HepG2 (cell line): ENCODE results near the gene LST1. TPM values are rescaled to one million over a fixed set of nuclear protein-coding genes. Genes with fewer than 3 reads are reported as not detected.

Source experiments
- CBX1 ChIP-seq: IDR thresholded peaks from one replicate; pipeline ENCODE4 v1.6.1; 2016; ENCODE audit warnings: antibody characterized with exemption, low read depth
- CEBPG ChIP-seq: IDR thresholded peaks from 2 replicates; pipeline ENCODE4 v1.6.1; 2016
- DMAP1 ChIP-seq: IDR thresholded peaks from 2 replicates; pipeline ENCODE4 v1.6.1; 2016
- KAT7 ChIP-seq: IDR thresholded peaks from 2 replicates; pipeline ENCODE4 v1.6.1; 2018; ENCODE audit warnings: borderline replicate concordance, missing compliant biosample characterization
- NFE2L2 ChIP-seq: fragments of 150-350 bp; IDR thresholded peaks from 2 replicates; pipeline ENCODE4 v1.6.1; 2014; ENCODE audit warnings: low read length
- NFIC ChIP-seq: IDR thresholded peaks from 2 replicates; pipeline ENCODE4 v1.6.1; 2012; ENCODE audit warnings: mild to moderate bottlenecking, low read length, inconsistent platforms
- PCBP2 ChIP-seq: fragments of 200-400 bp; formaldehyde crosslinking; optimal IDR thresholded peaks from 2 replicates; pipeline ENCODE3; 2018; ENCODE audit warnings: low read length, low read depth; ENCODE audit not compliant: poor library complexity, severe bottlenecking
- PHF5A ChIP-seq: IDR thresholded peaks from one replicate; pipeline ENCODE4 v1.6.1; 2018; ENCODE audit warnings: low read depth, missing genetic modification reagents; ENCODE audit not compliant: unreplicated experiment
- RBM22 ChIP-seq: fragments of 200-400 bp; formaldehyde crosslinking; optimal IDR thresholded peaks from 2 replicates; pipeline ENCODE3; 2017; ENCODE audit warnings: mild to moderate bottlenecking, low read length, moderate library complexity
- RXRB ChIP-seq: IDR thresholded peaks from 2 replicates; pipeline ENCODE4 v1.6.1; 2016; ENCODE audit warnings: borderline replicate concordance, missing genetic modification reagents, missing compliant biosample characterization
- U2AF1 ChIP-seq: fragments of 200-400 bp; formaldehyde crosslinking; optimal IDR thresholded peaks from 2 replicates; pipeline ENCODE3; 2017; ENCODE audit warnings: mild to moderate bottlenecking, low read depth, low read length
- ZBTB49 ChIP-seq: sonication (generic); formaldehyde crosslinking; IDR thresholded peaks from 2 replicates; pipeline ENCODE4 v1.4.0; 2020; ENCODE audit warnings: missing genetic modification reagents, borderline replicate concordance
- ZC3H13 ChIP-seq: sonication (generic); formaldehyde crosslinking; IDR thresholded peaks from 2 replicates; pipeline ENCODE4 v1.8.1; 2023; ENCODE audit warnings: mild to moderate bottlenecking, missing genetic modification reagents, moderate library complexity
- ZNF12 ChIP-seq: sonication (generic); formaldehyde crosslinking; IDR thresholded peaks from 2 replicates; pipeline ENCODE4 v1.5.0; 2020; ENCODE audit warnings: missing genetic modification reagents
- ZNF225 ChIP-seq: sonication (generic); formaldehyde crosslinking; IDR thresholded peaks from 2 replicates; pipeline ENCODE4 v1.4.0; 2020; ENCODE audit warnings: mild to moderate bottlenecking, missing genetic modification reagents
- ZNF260 ChIP-seq: sonication (generic); formaldehyde crosslinking; IDR thresholded peaks from 2 replicates; pipeline ENCODE4 v1.4.0; 2020; ENCODE audit warnings: missing genetic modification reagents, low read depth, mild to moderate bottlenecking, borderline replicate concordance
- ZNF33A ChIP-seq: sonication (generic); formaldehyde crosslinking; IDR thresholded peaks from 2 replicates; pipeline ENCODE4 v1.5.1; 2020; ENCODE audit warnings: missing genetic modification reagents, mild to moderate bottlenecking, moderate library complexity, borderline replicate concordance
- ZNF383 ChIP-seq: sonication (generic); formaldehyde crosslinking; IDR thresholded peaks from 2 replicates; pipeline ENCODE4 v1.4.0; 2020; ENCODE audit warnings: missing genetic modification reagents, mild to moderate bottlenecking, borderline replicate concordance
- ZNF615 ChIP-seq: sonication (generic); formaldehyde crosslinking; IDR thresholded peaks from 2 replicates; pipeline ENCODE4 v1.5.0; 2020; ENCODE audit warnings: mild to moderate bottlenecking, missing genetic modification reagents, borderline replicate concordance
- ZNF784 ChIP-seq: sonication (generic); formaldehyde crosslinking; IDR thresholded peaks from 2 replicates; pipeline ENCODE4 v1.5.1; 2020; ENCODE audit warnings: missing genetic modification reagents, mild to moderate bottlenecking, borderline replicate concordance
- polyA plus RNA-seq, 8 experiments: library from polyadenylated mRNA; depleted of rRNA in 3 of 8; stranded (reverse) in 7 of 8; unstranded in 1 of 8; fragments of >200 nt; fragmentation: Illumina TruSeq in 4 of 8; extraction: Trizol in 4 of 8; gene quantifications; 2 replicates each; pipeline versions ENCODE4 v1.2.1 to v1.2.3, GENCODE V29; 2011 to 2016; ENCODE audit warnings: low read depth in 4 of 8, missing spikeins in 1 of 8, mixed read lengths in 1 of 8; ENCODE audit not compliant: insufficient read depth in 1 of 8
- total RNA-seq, 5 experiments: library from RNA; depleted of rRNA; stranded (reverse); fragments of >200 nt; fragmentation: Illumina TruSeq; extraction: Trizol; gene quantifications; 2 replicates each; pipeline ENCODE4 v1.2.3, GENCODE V29; 2016; ENCODE audit warnings: low read depth in 1 of 5
- TF ChIP-seq, protein P1 (sequence below): sonication (generic); formaldehyde crosslinking; IDR thresholded peaks from 2 replicates; pipeline ENCODE4 v1.5.1; 2020; ENCODE audit warnings: mild to moderate bottlenecking, missing genetic modification reagents, moderate library complexity
- TF ChIP-seq, protein P2 (sequence below): sonication (generic); formaldehyde crosslinking; IDR thresholded peaks from 2 replicates; pipeline ENCODE4 v1.8.0; 2022; ENCODE audit warnings: missing genetic modification reagents, mild to moderate bottlenecking, borderline replicate concordance
- TF ChIP-seq, protein P3 (sequence below): sonication (generic); formaldehyde crosslinking; IDR thresholded peaks from 2 replicates; pipeline ENCODE4 v1.8.1; 2023; ENCODE audit warnings: mild to moderate bottlenecking, missing genetic modification reagents, borderline replicate concordance
- TF ChIP-seq, protein P4 (sequence below): sonication (generic); formaldehyde crosslinking; IDR thresholded peaks from 2 replicates; pipeline ENCODE4 v1.4.0; 2020; ENCODE audit warnings: low read depth, mild to moderate bottlenecking, missing genetic modification reagents

The LST1 gene
- total and polyA plus RNA-seq, 2 of the 13 experiments (the other 11 are each of a cell fraction or from before 2014, with no cell fraction given), result not detected

- no peak for TF ChIP-seq ZBTB49
- no peak for TF ChIP-seq ZNF383
- TF ChIP-seq, protein P1, sequence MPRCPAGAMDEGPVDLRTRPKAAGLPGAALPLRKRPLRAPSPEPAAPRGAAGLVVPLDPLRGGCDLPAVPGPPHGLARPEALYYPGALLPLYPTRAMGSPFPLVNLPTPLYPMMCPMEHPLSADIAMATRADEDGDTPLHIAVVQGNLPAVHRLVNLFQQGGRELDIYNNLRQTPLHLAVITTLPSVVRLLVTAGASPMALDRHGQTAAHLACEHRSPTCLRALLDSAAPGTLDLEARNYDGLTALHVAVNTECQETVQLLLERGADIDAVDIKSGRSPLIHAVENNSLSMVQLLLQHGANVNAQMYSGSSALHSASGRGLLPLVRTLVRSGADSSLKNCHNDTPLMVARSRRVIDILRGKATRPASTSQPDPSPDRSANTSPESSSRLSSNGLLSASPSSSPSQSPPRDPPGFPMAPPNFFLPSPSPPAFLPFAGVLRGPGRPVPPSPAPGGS, result no peak
- peak; percentile 60 for TF ChIP-seq U2AF1
- peak; percentile 51 for TF ChIP-seq ZNF225
- TF ChIP-seq ZNF784 (CRISPR knock-in tag), result no peak
- no peak for TF ChIP-seq ZNF33A (CRISPR knock-in tag)
- no peak for TF ChIP-seq PCBP2
- no peak for TF ChIP-seq KAT7 (CRISPR knock-in tag)
- no peak for TF ChIP-seq ZNF12 (CRISPR knock-in tag)
- peak; percentile 68 for TF ChIP-seq CBX1
- peak; percentile 22; the same call in 1 of the 2 replicates for TF ChIP-seq ZC3H13
- no peak for TF ChIP-seq PHF5A
- TF ChIP-seq, protein P2, sequence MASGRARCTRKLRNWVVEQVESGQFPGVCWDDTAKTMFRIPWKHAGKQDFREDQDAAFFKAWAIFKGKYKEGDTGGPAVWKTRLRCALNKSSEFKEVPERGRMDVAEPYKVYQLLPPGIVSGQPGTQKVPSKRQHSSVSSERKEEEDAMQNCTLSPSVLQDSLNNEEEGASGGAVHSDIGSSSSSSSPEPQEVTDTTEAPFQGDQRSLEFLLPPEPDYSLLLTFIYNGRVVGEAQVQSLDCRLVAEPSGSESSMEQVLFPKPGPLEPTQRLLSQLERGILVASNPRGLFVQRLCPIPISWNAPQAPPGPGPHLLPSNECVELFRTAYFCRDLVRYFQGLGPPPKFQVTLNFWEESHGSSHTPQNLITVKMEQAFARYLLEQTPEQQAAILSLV (CRISPR knock-in tag), result peak; percentile 30; the same call in 1 of the 2 replicates
- no peak for TF ChIP-seq CEBPG
- peak; percentile 64; the same call in 1 of the 2 replicates for TF ChIP-seq DMAP1 (CRISPR knock-in tag)
- TF ChIP-seq RXRB (CRISPR knock-in tag), result peak; percentile 66
- no peak for TF ChIP-seq NFE2L2
- TF ChIP-seq NFIC, result no peak
- TF ChIP-seq RBM22, result no peak
- TF ChIP-seq ZNF615 (CRISPR knock-in tag), result no peak
- TF ChIP-seq ZNF260, result no peak; the same call in 1 of the 2 replicates
- TF ChIP-seq, protein P3, sequence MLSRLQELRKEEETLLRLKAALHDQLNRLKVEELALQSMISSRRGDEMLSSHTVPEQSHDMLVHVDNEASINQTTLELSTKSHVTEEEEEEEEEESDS (CRISPR knock-in tag), result no peak
- TF ChIP-seq, protein P4, sequence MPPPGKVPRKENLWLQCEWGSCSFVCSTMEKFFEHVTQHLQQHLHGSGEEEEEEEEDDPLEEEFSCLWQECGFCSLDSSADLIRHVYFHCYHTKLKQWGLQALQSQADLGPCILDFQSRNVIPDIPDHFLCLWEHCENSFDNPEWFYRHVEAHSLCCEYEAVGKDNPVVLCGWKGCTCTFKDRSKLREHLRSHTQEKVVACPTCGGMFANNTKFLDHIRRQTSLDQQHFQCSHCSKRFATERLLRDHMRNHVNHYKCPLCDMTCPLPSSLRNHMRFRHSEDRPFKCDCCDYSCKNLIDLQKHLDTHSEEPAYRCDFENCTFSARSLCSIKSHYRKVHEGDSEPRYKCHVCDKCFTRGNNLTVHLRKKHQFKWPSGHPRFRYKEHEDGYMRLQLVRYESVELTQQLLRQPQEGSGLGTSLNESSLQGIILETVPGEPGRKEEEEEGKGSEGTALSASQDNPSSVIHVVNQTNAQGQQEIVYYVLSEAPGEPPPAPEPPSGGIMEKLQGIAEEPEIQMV (CRISPR knock-in tag), result peak; percentile 82
Measured at GRCh38 chr6:31580807-31581433, 5.2 kb upstream of the LST1 start (continued).
